SK-N-SH treated with all-trans-retinoic acid at 6 μM for 48 hours (cell line): Measurements from ENCODE around the gene TNFSF11.

Experiments used
- ATAC-seq: fragments of 200-7000 bp; cut with Tn5 transposase; 3 replicates; pipeline ENCODE4 v1.9.1; 2020; ENCODE audit warnings: mild to moderate bottlenecking, moderate library complexity
- CSDC2 ChIP-seq: fragments of 250-450 bp; sonication (Bioruptor Pico); IDR thresholded peaks from 2 replicates; pipeline ENCODE4 v1.5.0; 2020; ENCODE audit warnings: mild to moderate bottlenecking, moderate library complexity
- ESRRG ChIP-seq: fragments of 250-450 bp; sonication (Bioruptor Pico); IDR thresholded peaks from 2 replicates; pipeline ENCODE4 v1.6.1; 2021; ENCODE audit warnings: mild to moderate bottlenecking
- GLIS3 ChIP-seq: fragments of 250-450 bp; sonication (Bioruptor Pico); IDR thresholded peaks from 2 replicates; pipeline ENCODE4 v1.5.0; 2020; ENCODE audit warnings: mild to moderate bottlenecking, moderate library complexity
- ISL1 ChIP-seq: fragments of 250-450 bp; sonication (Bioruptor Pico); IDR thresholded peaks from 2 replicates; pipeline ENCODE4 v2.1.2; 2022; ENCODE audit warnings: mild to moderate bottlenecking, moderate library complexity
- POU6F1 ChIP-seq: fragments of 250-450 bp; sonication (Bioruptor Pico); IDR thresholded peaks from 2 replicates; pipeline ENCODE4 v1.8.0; 2021; ENCODE audit warnings: low read depth, mild to moderate bottlenecking, moderate library complexity, borderline replicate concordance
- PPARA ChIP-seq: fragments of 250-450 bp; sonication (Bioruptor Pico); IDR thresholded peaks from 2 replicates; pipeline ENCODE4 v1.5.0; 2020; ENCODE audit warnings: mild to moderate bottlenecking, borderline replicate concordance
- RARB ChIP-seq: fragments of 250-450 bp; sonication (Bioruptor Pico); IDR thresholded peaks from 2 replicates; pipeline ENCODE4 v1.8.0; 2021; ENCODE audit warnings: mild to moderate bottlenecking, moderate library complexity
- SNAI2 ChIP-seq: fragments of 250-450 bp; sonication (Bioruptor Pico); IDR thresholded peaks from 2 replicates; pipeline ENCODE4 v1.5.0; 2020; ENCODE audit warnings: mild to moderate bottlenecking, moderate library complexity
- TCF4 ChIP-seq: fragments of 250-450 bp; sonication (Bioruptor Pico); IDR thresholded peaks from 2 replicates; pipeline ENCODE4 v1.8.0; 2021; ENCODE audit warnings: mild to moderate bottlenecking, moderate library complexity, borderline replicate concordance
- ZC3H10 ChIP-seq: fragments of 250-450 bp; sonication (Bioruptor Pico); IDR thresholded peaks from 2 replicates; pipeline ENCODE4 v1.5.1; 2021; ENCODE audit warnings: mild to moderate bottlenecking, moderate library complexity
- ZFP3 ChIP-seq: fragments of 250-450 bp; sonication (Bioruptor Pico); IDR thresholded peaks from 2 replicates; pipeline ENCODE4 v1.5.0; 2020; ENCODE audit warnings: mild to moderate bottlenecking, moderate library complexity
- ZFP30 ChIP-seq: fragments of 450-650 bp; formaldehyde crosslinking; IDR thresholded peaks from 2 replicates; pipeline ENCODE4 v1.5.0; 2022; ENCODE audit warnings: mild to moderate bottlenecking, moderate library complexity
- ZNF565 ChIP-seq: fragments of 450-650 bp; formaldehyde crosslinking; conservative IDR thresholded peaks from 2 replicates; pipeline ENCODE4 v1.5.0; 2020; ENCODE audit warnings: low read depth, mild to moderate bottlenecking, moderate library complexity
- ZNF70 ChIP-seq: fragments of 450-650 bp; formaldehyde crosslinking; IDR thresholded peaks from 2 replicates; pipeline ENCODE4 v1.5.0; 2020; ENCODE audit warnings: mild to moderate bottlenecking, moderate library complexity
- TF ChIP-seq, protein P1 (sequence below): fragments of 250-450 bp; sonication (Bioruptor Pico); IDR thresholded peaks from 2 replicates; pipeline ENCODE4 v1.5.1; 2020; ENCODE audit warnings: low read depth, mild to moderate bottlenecking, moderate library complexity
- TF ChIP-seq, protein P2 (sequence below): fragments of 250-450 bp; sonication (Bioruptor Pico); IDR thresholded peaks from 2 replicates; pipeline ENCODE4 v1.5.1; 2021; ENCODE audit warnings: mild to moderate bottlenecking, moderate library complexity

The TNFSF11 gene

DNA sequence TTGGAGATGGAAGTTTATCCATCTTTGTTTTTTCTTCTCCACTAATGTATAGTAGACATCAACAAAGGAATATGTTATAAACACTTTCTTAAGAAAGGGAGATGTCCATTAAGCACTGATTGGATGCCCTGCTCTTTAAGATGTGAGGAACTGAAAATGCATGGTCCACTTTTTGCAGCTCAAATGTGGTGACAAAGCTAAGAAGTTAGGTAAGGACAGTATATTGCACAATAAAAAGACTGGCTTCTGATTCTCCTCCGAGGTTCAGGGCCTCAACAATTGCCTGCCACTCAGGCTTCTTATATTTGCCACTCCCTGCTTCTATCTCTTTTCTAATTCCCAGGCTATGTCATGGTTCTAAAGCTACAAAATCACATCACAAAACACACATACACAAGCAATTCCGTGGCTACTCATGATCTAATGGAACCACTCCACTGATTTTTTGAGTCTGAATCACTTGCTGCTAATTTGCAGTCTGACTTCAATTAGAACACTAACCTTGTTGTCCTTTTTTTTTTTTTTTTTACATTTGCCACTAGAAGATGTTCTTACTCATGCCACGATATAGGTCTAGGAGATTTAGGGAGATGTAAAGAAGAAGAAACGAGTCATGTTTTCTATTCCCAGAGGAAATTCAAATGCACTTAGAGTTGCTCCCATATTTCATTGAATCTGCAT is 29.6 kb upstream of the TNFSF11 start:
- no peak for ATAC-seq
- no peak for TF ChIP-seq POU6F1

DNA sequence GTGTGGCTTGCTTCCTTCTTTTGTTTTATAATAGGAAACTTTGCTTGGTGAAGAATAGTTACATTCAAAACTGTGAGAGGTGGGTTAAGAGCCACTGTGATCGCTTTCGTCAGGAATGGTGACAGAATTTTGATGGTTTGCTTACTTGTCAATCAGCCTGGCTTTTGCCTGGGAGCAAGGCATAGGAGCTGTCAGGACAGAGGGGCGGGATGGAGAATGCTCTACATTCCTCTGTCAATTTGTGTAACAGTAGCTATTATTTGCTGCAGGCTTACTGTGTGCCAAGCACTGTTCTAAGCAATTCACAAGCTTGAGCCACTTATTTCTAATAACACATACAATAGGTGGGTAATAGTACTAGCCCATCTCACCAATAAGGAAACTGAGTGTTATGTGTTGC is 28.1 kb upstream of the TNFSF11 start:
- ATAC-seq = no peak
- no peak for TF ChIP-seq ISL1 (CRISPR knock-in tag)
- TF ChIP-seq ZNF70 = no peak
- TF ChIP-seq CSDC2 (CRISPR knock-in tag) = no peak
- TF ChIP-seq ZNF565 (CRISPR knock-in tag) = no peak
- no peak for TF ChIP-seq ZFP3 (CRISPR knock-in tag)
- TF ChIP-seq, protein P1, sequence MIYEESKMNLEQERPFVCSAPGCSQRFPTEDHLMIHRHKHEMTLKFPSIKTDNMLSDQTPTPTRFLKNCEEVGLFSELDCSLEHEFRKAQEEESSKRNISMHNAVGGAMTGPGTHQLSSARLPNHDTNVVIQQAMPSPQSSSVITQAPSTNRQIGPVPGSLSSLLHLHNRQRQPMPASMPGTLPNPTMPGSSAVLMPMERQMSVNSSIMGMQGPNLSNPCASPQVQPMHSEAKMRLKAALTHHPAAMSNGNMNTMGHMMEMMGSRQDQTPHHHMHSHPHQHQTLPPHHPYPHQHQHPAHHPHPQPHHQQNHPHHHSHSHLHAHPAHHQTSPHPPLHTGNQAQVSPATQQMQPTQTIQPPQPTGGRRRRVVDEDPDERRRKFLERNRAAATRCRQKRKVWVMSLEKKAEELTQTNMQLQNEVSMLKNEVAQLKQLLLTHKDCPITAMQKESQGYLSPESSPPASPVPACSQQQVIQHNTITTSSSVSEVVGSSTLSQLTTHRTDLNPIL (CRISPR knock-in tag) = no peak

DNA sequence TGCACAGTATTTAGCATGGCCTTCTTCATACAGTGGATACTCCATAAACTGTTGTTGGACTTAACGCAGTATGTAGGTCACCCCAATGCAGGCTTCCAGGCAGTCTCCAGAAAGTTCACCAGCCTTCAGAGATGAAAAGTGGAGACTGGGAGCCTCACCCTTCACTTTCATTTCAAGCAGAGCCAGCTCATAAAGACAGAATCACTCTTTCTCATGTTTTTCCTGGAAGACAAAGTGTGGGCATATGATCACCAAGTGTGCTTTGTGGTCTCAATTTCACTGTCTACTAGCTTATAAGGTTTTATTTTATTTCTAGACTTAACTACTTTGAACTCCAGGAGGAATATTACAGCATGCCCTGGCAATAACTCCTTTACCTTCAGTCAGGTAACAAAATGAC is 26.3 kb upstream of the TNFSF11 start:
- no peak for ATAC-seq
- no peak for TF ChIP-seq ZC3H10 (CRISPR knock-in tag)
- no peak for TF ChIP-seq RARB (CRISPR knock-in tag)
- TF ChIP-seq ESRRG (CRISPR knock-in tag) = no peak
- TF ChIP-seq SNAI2 = no peak
- TF ChIP-seq ZFP3 (CRISPR knock-in tag) = no peak
- TF ChIP-seq, protein P2, sequence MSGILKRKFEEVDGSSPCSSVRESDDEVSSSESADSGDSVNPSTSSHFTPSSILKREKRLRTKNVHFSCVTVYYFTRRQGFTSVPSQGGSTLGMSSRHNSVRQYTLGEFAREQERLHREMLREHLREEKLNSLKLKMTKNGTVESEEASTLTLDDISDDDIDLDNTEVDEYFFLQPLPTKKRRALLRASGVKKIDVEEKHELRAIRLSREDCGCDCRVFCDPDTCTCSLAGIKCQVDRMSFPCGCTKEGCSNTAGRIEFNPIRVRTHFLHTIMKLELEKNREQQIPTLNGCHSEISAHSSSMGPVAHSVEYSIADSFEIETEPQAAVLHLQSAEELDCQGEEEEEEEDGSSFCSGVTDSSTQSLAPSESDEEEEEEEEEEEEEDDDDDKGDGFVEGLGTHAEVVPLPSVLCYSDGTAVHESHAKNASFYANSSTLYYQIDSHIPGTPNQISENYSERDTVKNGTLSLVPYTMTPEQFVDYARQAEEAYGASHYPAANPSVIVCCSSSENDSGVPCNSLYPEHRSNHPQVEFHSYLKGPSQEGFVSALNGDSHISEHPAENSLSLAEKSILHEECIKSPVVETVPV (CRISPR knock-in tag) = no peak
- TF ChIP-seq GLIS3 = no peak
- TF ChIP-seq, all 23 proteins: peak for 0

GRCh38 chr13:42548731-42549551 is 25.0 kb upstream of the TNFSF11 start:
- TF ChIP-seq SNAI2 (no peak), ZFP30 (CRISPR knock-in tag) (no peak), ISL1 (CRISPR knock-in tag) (no peak), ZFP3 (CRISPR knock-in tag) (no peak), POU6F1 (no peak), PPARA (no peak), RARB (CRISPR knock-in tag) (no peak), GLIS3 (no peak), ESRRG (CRISPR knock-in tag) (no peak), ZNF565 (CRISPR knock-in tag) (no peak), TCF4 (CRISPR knock-in tag) (no peak), ZNF70 (no peak)
- TF ChIP-seq, protein P1 (CRISPR knock-in tag) = no peak
- ATAC-seq = no peak

- no peak for ATAC-seq
- TF ChIP-seq ZC3H10 (CRISPR knock-in tag) (no peak), ZNF70 (no peak)
- TF ChIP-seq, all 23 proteins: peak for 0
Observed at GRCh38 chr13:42549552-42549936, 24.4 kb upstream of the TNFSF11 start.
